GM23248 (cell line): ENCODE data around the gene MRPS21. TPM values are rescaled to one million over a fixed set of nuclear protein-coding genes. Genes with fewer than 3 reads are reported as not detected.

ENCODE experiments used
- DNase-seq: peaks from one replicate; pipeline ENCODE4 v3.0.0-alpha.2; 2015
- H2AFZ ChIP-seq: fragments of 200-600 bp; sonication (generic); 2 replicates; pipeline ENCODE4 v1.6.1; 2016; ENCODE audit warnings: antibody characterized with exemption
- H3F3A ChIP-seq: fragments of 200-600 bp; sonication (generic); 2 replicates; pipeline ENCODE4 v1.6.1; 2016; ENCODE audit warnings: mild to moderate bottlenecking, antibody characterized with exemption, mixed run types; ENCODE audit not compliant: insufficient read depth
- H3K27ac ChIP-seq: fragments of 200-600 bp; sonication (generic); 2 replicates; pipeline ENCODE4 v1.5.1; 2016; ENCODE audit warnings: mild to moderate bottlenecking
- H3K27me3 ChIP-seq: fragments of 200-600 bp; sonication (generic); replicated peaks from 2 replicates; pipeline ENCODE4 v1.6.1; 2016; ENCODE audit warnings: mild to moderate bottlenecking; ENCODE audit not compliant: insufficient read depth
- H3K36me3 ChIP-seq: fragments of 200-600 bp; sonication (generic); 2 replicates; pipeline ENCODE4 v1.6.1; 2016; ENCODE audit warnings: low read depth, mild to moderate bottlenecking
- H3K4me1 ChIP-seq: fragments of 200-600 bp; sonication (generic); 2 replicates; pipeline ENCODE4 v1.6.1; 2016; ENCODE audit warnings: mild to moderate bottlenecking; ENCODE audit not compliant: insufficient read depth
- H3K4me2 ChIP-seq: fragments of 200-600 bp; sonication (generic); one replicate; pipeline ENCODE4 v1.6.1; 2016; ENCODE audit warnings: mild to moderate bottlenecking; ENCODE audit not compliant: unreplicated experiment
- H3K4me3 ChIP-seq: fragments of 200-600 bp; sonication (generic); 2 replicates; pipeline ENCODE4 v1.5.1; 2016; ENCODE audit warnings: mild to moderate bottlenecking
- H3K79me2 ChIP-seq: fragments of 200-600 bp; sonication (generic); 2 replicates; pipeline ENCODE4 v1.6.1; 2016; ENCODE audit warnings: mild to moderate bottlenecking; ENCODE audit not compliant: insufficient read depth
- H3K9ac ChIP-seq: fragments of 200-600 bp; sonication (generic); 2 replicates; pipeline ENCODE4 v1.6.1; 2016; ENCODE audit warnings: mild to moderate bottlenecking
- H3K9me2 ChIP-seq: fragments of 200-600 bp; sonication (generic); 2 replicates; pipeline ENCODE4 v1.6.1; 2016; ENCODE audit warnings: mixed run types, mild to moderate bottlenecking, moderate library complexity; ENCODE audit not compliant: insufficient read depth
- H3K9me3 ChIP-seq: fragments of 200-600 bp; sonication (generic); one replicate; pipeline ENCODE4 v1.6.1; 2017; ENCODE audit warnings: low read depth
- H4K20me1 ChIP-seq: fragments of 200-600 bp; sonication (generic); 2 replicates; pipeline ENCODE4 v1.6.0; 2016; ENCODE audit not compliant: insufficient read depth
- EZH2 ChIP-seq: fragments of 200-600 bp; sonication (generic); IDR thresholded peaks from 2 replicates; pipeline ENCODE4 v1.6.1; 2018; ENCODE audit warnings: antibody characterized with exemption, mild to moderate bottlenecking; ENCODE audit not compliant: insufficient read depth, poor library complexity, severe bottlenecking
- EZH2phosphoT487 ChIP-seq: fragments of 200-600 bp; sonication (generic); IDR thresholded peaks from 2 replicates; pipeline ENCODE4 v1.6.1; 2018; ENCODE audit warnings: antibody characterized with exemption, moderate library complexity, mild to moderate bottlenecking, low read depth; ENCODE audit not compliant: insufficient read depth
- WGBS, 2 experiments: methylation state at CpG; one replicate each; pipeline ENCODE4 v1.1.6; 2015 to 2017; ENCODE audit warnings: low lambda C conversion rate in 2 of 2, low coverage in 1 of 2; ENCODE audit errors: missing lambda C conversion rate in 2 of 2; 5-methylcytosine and 5-hydroxymethylcytosine counted together
- in situ Hi-C: fragments of 300-500 bp; cut with MboI; formaldehyde crosslinking; loops from 2 replicates; pipeline ENCODE4 v1.15.0; 2020
- polyA plus RNA-seq: library from polyadenylated mRNA; unstranded; fragments of >200 nt; fragmentation: Nextera tagmentation; extraction: Ambion mirVana; gene quantifications from 2 replicates; pipeline ENCODE4 v1.2.1, GENCODE V29; 2016
- total RNA-seq: library from RNA; depleted of rRNA; stranded (reverse); fragments of >200 nt; shearing (Covaris generic); gene quantifications from 2 replicates; pipeline ENCODE4 v1.2.3, GENCODE V29; 2014

MRPS21 gene
- total and polyA plus RNA-seq, 2 experiments from 2014 or later: 37.9 to 116 TPM

GRCh38 chr1:150262388-150263320 is 31.0 kb upstream of the MRPS21 start:
- Histone ChIP-seq H3K27me3 (no peaks in the 10 kb centered on the region; the same call in none of the 2 replicates), H2AFZ (no peak overlapping the region), H3K9me3 (no peaks in the 10 kb centered on the region), H3K27ac (no peak overlapping the region), H3K79me2 (peaks cover 19% of the 10 kb centered on the region), H3K4me2 (no peak overlapping the region), H3K9me2 (no peaks in the 10 kb centered on the region), H4K20me1 (no peaks in the 10 kb centered on the region), H3K36me3 (0 out of 2 replicates have a peak, but pooled peaks cover 10% of the 10 kb centered on the region), H3K4me1 (peaks cover 5% of the 10 kb centered on the region; the same call in 1 of the 2 replicates), H3K9ac (no peak overlapping the region), H3F3A (no peaks in the 10 kb centered on the region), H3K4me3 (no peak overlapping the region)
- no peak for TF ChIP-seq EZH2phosphoT487
- TF ChIP-seq EZH2: no peak
- in situ Hi-C loops: no loop called here
- WGBS, 2 experiments: 84 to 91% methylated on average over 6 of the region's 6 CpGs
- DNase-seq: no peak

GRCh38 chr1:150263549-150263948 is 30.1 kb upstream of the MRPS21 start:
- no peak for DNase-seq
- in situ Hi-C loops: no loop called here
- peaks cover 5% of the 10 kb centered on the region; the same call in 1 of the 2 replicates for H3K4me1 ChIP-seq

GRCh38 chr1:150267896-150268295 is 25.8 kb upstream of the MRPS21 start:
- peak; percentile 40 for DNase-seq
- H3K27me3 ChIP-seq: no peaks in the 10 kb centered on the region

More at GRCh38 chr1:150263549-150263948, 30.1 kb upstream of the MRPS21 start:
- Histone ChIP-seq H3K79me2 (peaks cover 28% of the 10 kb centered on the region), H3F3A (no peaks in the 10 kb centered on the region), H3K27ac (no peak overlapping the region), H3K4me3 (no peak overlapping the region), H3K4me2 (no peak overlapping the region), H3K9me3 (no peaks in the 10 kb centered on the region), H3K27me3 (no peaks in the 10 kb centered on the region; the same call in none of the 2 replicates), H2AFZ (no peak overlapping the region), H4K20me1 (no peaks in the 10 kb centered on the region), H3K36me3 (0 out of 2 replicates have a peak, but pooled peaks cover 10% of the 10 kb centered on the region), H3K9ac (no peak overlapping the region), H3K9me2 (no peaks in the 10 kb centered on the region)
- TF ChIP-seq EZH2: no peak
- TF ChIP-seq EZH2phosphoT487: no peak
- 77 to 84% methylated on average over 6 of the region's 6 CpGs for WGBS, 2 experiments

GRCh38 chr1:150268340-150268704 is 25.3 kb upstream of the MRPS21 start:
- peak overlapping the region; percentile 97 for H3K4me2 ChIP-seq
- H3K27me3 ChIP-seq: no peaks in the 10 kb centered on the region
- H3K9me2 ChIP-seq: no peaks in the 10 kb centered on the region
- no peaks in the 10 kb centered on the region for H4K20me1 ChIP-seq
- DNase-seq: peak; percentile 71
- TF ChIP-seq EZH2phosphoT487 (no peak), EZH2 (no peak)
- H3K4me1 ChIP-seq: peaks cover 7% of the 10 kb centered on the region; the same call in 1 of the 2 replicates
- no peaks in the 10 kb centered on the region for H3F3A ChIP-seq
- 1% methylated on average over 21 of the region's 21 CpGs for WGBS, 2 experiments
- H3K9me3 ChIP-seq: no peaks in the 10 kb centered on the region
- in situ Hi-C loops: no loop called here
- 0 out of 2 replicates have a peak, but pooled peaks cover 10% of the 10 kb centered on the region for H3K36me3 ChIP-seq
- H3K79me2 ChIP-seq: peaks cover 31% of the 10 kb centered on the region
- H3K9ac ChIP-seq: peak overlapping the region; percentile 99
- H3K27ac ChIP-seq: peak overlapping the region; percentile 74
- H3K4me3 ChIP-seq: peak overlapping the region; percentile 100
- H2AFZ ChIP-seq: peak overlapping the region; percentile 86

More at GRCh38 chr1:150267896-150268295, 25.8 kb upstream of the MRPS21 start:
- Histone ChIP-seq H2AFZ (peak overlapping the region; percentile 86), H3K79me2 (peaks cover 31% of the 10 kb centered on the region), H3K36me3 (0 out of 2 replicates have a peak, but pooled peaks cover 10% of the 10 kb centered on the region), H3K4me3 (peak overlapping the region; percentile 100), H3K9me2 (no peaks in the 10 kb centered on the region), H3K9ac (peak overlapping the region; percentile 99), H3K4me1 (peaks cover 7% of the 10 kb centered on the region; the same call in 1 of the 2 replicates), H4K20me1 (no peaks in the 10 kb centered on the region), H3K27ac (peak overlapping the region; percentile 74), H3F3A (no peaks in the 10 kb centered on the region), H3K9me3 (no peaks in the 10 kb centered on the region), H3K4me2 (peak overlapping the region; percentile 97)
- TF ChIP-seq EZH2 (no peak), EZH2phosphoT487 (no peak)
- in situ Hi-C loops: no loop called here
- WGBS, 2 experiments: 34 to 48% methylated on average over 6 of the region's 6 CpGs
